A673 (cell line): ENCODE measurements around the gene CDR2L. TPM values are rescaled to one million over a fixed set of nuclear protein-coding genes. Genes with fewer than 3 reads are reported as not detected.
A peak's percentile ranks its signal among the peaks of the same experiment; 100 is the strongest.

Source experiments
- BruUV-seq: library from RNA; stranded (reverse); fragments of 400-500 nt; replicated peaks from 2 replicates; lab custom pipeline; 2021; lab: Mats Ljungman, UMichigan
- CTCF ChIA-PET: fragments of 300-600 bp; sonication (Branson Sonifier 250); formaldehyde crosslinking; loops from one replicate; lab custom pipeline; 2022; ENCODE audit warnings: antibody characterized with exemption; lab: Charles Lee
- POLR2A ChIA-PET: fragments of 300-600 bp; sonication (Branson Sonifier 250); formaldehyde crosslinking; loops from one replicate; lab custom pipeline; 2022; ENCODE audit warnings: antibody characterized with exemption; ENCODE audit not compliant: low non-redundant PET; lab: Charles Lee
- DNase-seq: peaks from one replicate; pipeline ENCODE4 v3.0.0-alpha.2; 2015; ENCODE audit warnings: low spot score
- H3K27ac ChIP-seq: fragments of 200-600 bp; sonication (generic); 2 replicates; pipeline ENCODE4 v1.5.1; 2016; ENCODE audit warnings: mixed run types, low read depth, mild to moderate bottlenecking, mixed read lengths, antibody characterized with exemption, low read length; ENCODE audit not compliant: poor library complexity, severe bottlenecking
- H3K27me3 ChIP-seq: fragments of 200-600 bp; sonication (generic); replicated peaks from 2 replicates; pipeline ENCODE4 v1.6.1; 2017; ENCODE audit warnings: mixed run types, low read depth, mild to moderate bottlenecking, mixed read lengths, antibody characterized with exemption, low read length; ENCODE audit not compliant: insufficient read depth, poor library complexity
- H3K36me3 ChIP-seq: fragments of 200-600 bp; sonication (generic); 2 replicates; pipeline ENCODE4 v1.6.1; 2016; ENCODE audit warnings: mixed run types, mild to moderate bottlenecking, mixed read lengths, antibody characterized with exemption, low read length; ENCODE audit not compliant: insufficient read depth, poor library complexity, severe bottlenecking
- H3K4me1 ChIP-seq: fragments of 200-600 bp; sonication (generic); 2 replicates; pipeline ENCODE4 v1.6.1; 2017; ENCODE audit warnings: mixed run types, mild to moderate bottlenecking, mixed read lengths, antibody characterized with exemption, low read length; ENCODE audit not compliant: insufficient read depth, poor library complexity, severe bottlenecking
- H3K4me3 ChIP-seq: fragments of 200-600 bp; sonication (generic); 2 replicates; pipeline ENCODE4 v1.5.1; 2016; ENCODE audit warnings: low read depth, mixed run types, mild to moderate bottlenecking, mixed read lengths, low read length; ENCODE audit not compliant: poor library complexity, severe bottlenecking
- H3K9me3 ChIP-seq: fragments of 200-600 bp; sonication (generic); 2 replicates; pipeline ENCODE4 v1.6.1; 2016; ENCODE audit warnings: mixed run types, low read depth, mild to moderate bottlenecking, mixed read lengths, antibody characterized with exemption, low read length; ENCODE audit not compliant: poor library complexity, severe bottlenecking
- EZH2 ChIP-seq: fragments of 200-600 bp; sonication (generic); IDR thresholded peaks from 2 replicates; pipeline ENCODE4 v1.6.1; 2017; ENCODE audit warnings: borderline replicate concordance, low read depth, mild to moderate bottlenecking, mixed read lengths, antibody characterized with exemption, low read length; ENCODE audit not compliant: poor library complexity, severe bottlenecking
- intact Hi-C: fragments of 100-400 bp; cut with micrococcal nuclease; formaldehyde crosslinking; loops from one replicate; pipeline ENCODE4 v1.10.0; 2022; ENCODE audit not compliant: unreplicated experiment
- total RNA-seq: library from RNA; stranded (reverse); gene quantifications from 2 replicates; pipeline ENCODE4 v1.2.3, GENCODE V29; 2021
- TF ChIP-seq, protein P1 (sequence below): fragments of 300-800, 200-600 bp; sonication (generic); conservative IDR thresholded peaks from 2 replicates; pipeline ENCODE4 v1.5.1; 2017; ENCODE audit warnings: low read depth, mild to moderate bottlenecking, antibody characterized with exemption, low read length, moderate library complexity, mixed read lengths

The CDR2L gene
- total RNA-seq, 1 experiment from 2014 or later, result 5.8 TPM

DNA sequence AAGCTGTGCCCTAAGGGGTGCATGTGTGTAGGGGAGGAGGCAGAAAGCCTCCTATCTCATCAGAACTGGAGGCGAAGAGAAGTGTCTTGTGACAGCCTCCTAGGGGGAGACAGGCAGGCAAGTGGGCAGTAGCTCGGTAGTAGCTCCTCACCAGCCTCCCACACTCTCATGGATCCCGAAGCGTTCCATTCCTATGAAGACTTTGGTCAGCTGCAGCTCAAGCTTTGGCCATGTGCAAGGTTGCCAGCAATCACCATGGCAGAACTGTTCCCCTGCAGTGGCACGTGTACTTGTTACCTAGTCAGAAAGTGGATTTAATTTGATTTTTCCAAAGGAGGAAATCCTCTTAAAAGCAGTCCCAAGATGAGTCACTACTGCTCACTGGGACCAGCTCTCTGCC is 31.7 kb downstream of the CDR2L start:
- Histone ChIP-seq H3K9me3 (no peaks in the 10 kb centered on the region), H3K36me3 (peaks cover 14% of the 10 kb centered on the region), H3K27ac (no peak overlapping the region), H3K4me3 (no peak overlapping the region), H3K27me3 (no peaks in the 10 kb centered on the region), H3K4me1 (no peaks in the 10 kb centered on the region)
- no peak for DNase-seq
- CTCF ChIA-PET, result interaction anchor here (0.7 kb wide), 1 partner anchor 57 kb away, joined by 3 read pairs; no protein-coding TSS in a partner anchor
- TF ChIP-seq, protein P1, sequence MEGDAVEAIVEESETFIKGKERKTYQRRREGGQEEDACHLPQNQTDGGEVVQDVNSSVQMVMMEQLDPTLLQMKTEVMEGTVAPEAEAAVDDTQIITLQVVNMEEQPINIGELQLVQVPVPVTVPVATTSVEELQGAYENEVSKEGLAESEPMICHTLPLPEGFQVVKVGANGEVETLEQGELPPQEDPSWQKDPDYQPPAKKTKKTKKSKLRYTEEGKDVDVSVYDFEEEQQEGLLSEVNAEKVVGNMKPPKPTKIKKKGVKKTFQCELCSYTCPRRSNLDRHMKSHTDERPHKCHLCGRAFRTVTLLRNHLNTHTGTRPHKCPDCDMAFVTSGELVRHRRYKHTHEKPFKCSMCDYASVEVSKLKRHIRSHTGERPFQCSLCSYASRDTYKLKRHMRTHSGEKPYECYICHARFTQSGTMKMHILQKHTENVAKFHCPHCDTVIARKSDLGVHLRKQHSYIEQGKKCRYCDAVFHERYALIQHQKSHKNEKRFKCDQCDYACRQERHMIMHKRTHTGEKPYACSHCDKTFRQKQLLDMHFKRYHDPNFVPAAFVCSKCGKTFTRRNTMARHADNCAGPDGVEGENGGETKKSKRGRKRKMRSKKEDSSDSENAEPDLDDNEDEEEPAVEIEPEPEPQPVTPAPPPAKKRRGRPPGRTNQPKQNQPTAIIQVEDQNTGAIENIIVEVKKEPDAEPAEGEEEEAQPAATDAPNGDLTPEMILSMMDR, result no peak
- TF ChIP-seq EZH2, result no peak
- POLR2A ChIA-PET, result no interaction called here
- no TSS peak for BruUV-seq
- intact Hi-C loops, result no loop called here

DNA sequence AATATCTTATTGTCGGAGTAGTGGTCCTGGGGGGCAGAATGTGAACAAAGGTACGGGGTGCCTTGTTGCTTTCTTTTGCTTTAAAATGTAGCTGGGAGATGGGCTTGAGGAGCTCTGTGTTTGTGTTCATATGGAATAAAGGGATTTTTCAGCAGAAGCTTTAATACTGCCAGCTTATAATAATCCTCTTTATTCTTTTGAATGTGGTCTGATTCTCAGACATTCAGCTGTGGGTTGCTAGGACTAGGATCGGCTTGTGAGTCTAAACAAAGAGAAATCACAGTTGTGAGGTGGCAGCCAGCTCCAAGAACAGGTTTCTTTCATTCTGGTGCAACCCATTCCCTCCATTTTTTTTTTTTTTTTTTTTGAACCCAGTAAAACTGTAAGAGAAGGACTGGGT is 32.3 kb downstream of the CDR2L start:
- no peak overlapping the region for H3K27ac ChIP-seq
- no peaks in the 10 kb centered on the region for H3K4me1 ChIP-seq
- H3K9me3 ChIP-seq, result no peaks in the 10 kb centered on the region
- no peak overlapping the region for H3K4me3 ChIP-seq
- POLR2A ChIA-PET, result no interaction called here
- no peak for TF ChIP-seq EZH2
- TF ChIP-seq, protein P1, result no peak
- CTCF ChIA-PET, result interaction anchor here (0.7 kb wide), 1 partner anchor 58 kb away, joined by 3 read pairs; no protein-coding TSS in a partner anchor
- H3K27me3 ChIP-seq, result no peaks in the 10 kb centered on the region
- no peak for DNase-seq
- no TSS peak for BruUV-seq
- H3K36me3 ChIP-seq, result peaks cover 14% of the 10 kb centered on the region
- intact Hi-C loops, result no loop called here

DNA sequence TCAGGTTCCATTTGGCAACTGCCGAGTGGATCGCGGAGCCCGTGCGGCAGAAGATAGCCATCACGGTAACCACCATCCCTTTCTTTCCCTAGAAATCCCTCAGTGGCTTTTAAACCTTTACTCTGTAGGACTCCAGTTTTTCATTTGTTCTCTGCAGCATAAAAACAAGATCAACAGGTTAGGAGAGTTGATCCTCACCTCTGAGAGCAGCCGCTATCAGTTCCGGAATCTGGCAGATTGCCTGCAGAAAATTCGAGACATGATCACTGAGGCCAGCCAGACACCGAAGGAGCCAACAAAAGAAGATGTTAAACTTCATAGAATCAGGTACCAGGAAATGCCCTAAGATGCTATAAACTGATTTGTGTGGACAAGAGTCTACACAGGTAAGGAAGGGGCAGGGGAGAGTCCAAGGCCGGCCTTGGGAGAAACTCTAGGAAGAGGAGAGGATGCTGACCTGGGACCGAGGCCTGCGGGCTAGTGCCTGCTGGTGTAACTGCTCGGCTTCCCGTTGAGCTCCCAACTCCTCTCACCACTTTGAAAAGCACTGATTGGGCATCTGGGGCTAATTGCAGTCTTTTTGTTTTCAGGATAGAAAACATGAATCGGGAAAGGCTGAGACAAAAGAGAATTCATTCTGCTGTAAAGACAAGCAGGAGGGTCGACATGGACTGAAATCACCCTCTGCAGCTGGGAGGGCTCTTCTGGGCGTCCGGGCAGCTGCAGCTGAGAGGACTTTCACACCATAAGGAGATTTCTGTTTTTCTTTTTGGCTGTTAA is 33.1 kb downstream of the CDR2L start:
- ChIA-PET CTCF (no interaction called here), POLR2A (no interaction called here)
- BruUV-seq, result TSS peak; percentile 32
- Histone ChIP-seq H3K36me3 (peaks cover 14% of the 10 kb centered on the region), H3K4me3 (no peak overlapping the region), H3K9me3 (no peaks in the 10 kb centered on the region), H3K27ac (no peak overlapping the region), H3K27me3 (no peaks in the 10 kb centered on the region), H3K4me1 (no peaks in the 10 kb centered on the region)
- DNase-seq, result no peak
- intact Hi-C loops, result no loop called here
- TF ChIP-seq EZH2, result no peak
- TF ChIP-seq, protein P1, result no peak
